Nephron (organoid): ENCODE results near the gene ZFP69B.

Experiments used
- H3K27ac Mint-ChIP-seq, 3 experiments: 2 replicates each; pipeline ENCODE4 v1.8.0; 2020; ENCODE audit warnings: mixed read lengths in 3 of 3, mild to moderate bottlenecking in 2 of 3, moderate library complexity in 1 of 3
- H3K27me3 Mint-ChIP-seq: 2 replicates; pipeline ENCODE4 v1.8.0; 2021; ENCODE audit warnings: low read depth, mild to moderate bottlenecking, moderate library complexity, mixed read lengths
- H3K36me3 Mint-ChIP-seq: 2 replicates; pipeline ENCODE4 v1.8.0; 2020; ENCODE audit warnings: low read depth, mixed read lengths
- H3K4me1 Mint-ChIP-seq: 2 replicates; pipeline ENCODE4 v1.8.0; 2020; ENCODE audit warnings: mixed read lengths
- H3K4me3 Mint-ChIP-seq, 3 experiments: 2 replicates each; pipeline ENCODE4 v1.8.0; 2020; ENCODE audit warnings: mild to moderate bottlenecking in 3 of 3, mixed read lengths in 3 of 3, moderate library complexity in 2 of 3
- H3K9me3 Mint-ChIP-seq: 2 replicates; pipeline ENCODE4 v1.8.0; 2020; ENCODE audit warnings: mixed read lengths
- CTCF ChIP-seq, 3 experiments: fragments of 200-600 bp; sonication (generic); IDR thresholded peaks; one replicate each; pipeline ENCODE4 v1.5.0; 2021; ENCODE audit warnings: antibody characterized with exemption in 3 of 3; ENCODE audit not compliant: unreplicated experiment in 3 of 3

The ZFP69B gene

GRCh38 chr1:40409467-40409866 lies 40.8 kb upstream of the ZFP69B start:
- H3K27ac Mint-ChIP-seq = no peak overlapping the region
- no peak for TF ChIP-seq CTCF (IDR thresholded peaks at IDR 0.05; ENCODE audit: unreplicated experiment in 3 of 3)
- H3K36me3 Mint-ChIP-seq = peaks cover 14% of the 10 kb centered on the region
- no peaks in the 10 kb centered on the region for H3K27me3 Mint-ChIP-seq
- no peaks in the 10 kb centered on the region for H3K9me3 Mint-ChIP-seq
- H3K4me1 Mint-ChIP-seq = no peaks in the 10 kb centered on the region
- no peak overlapping the region for H3K4me3 Mint-ChIP-seq

- no peaks in the 10 kb centered on the region for H3K27me3 Mint-ChIP-seq
- TF ChIP-seq CTCF (IDR thresholded peaks at IDR 0.05; ENCODE audit: unreplicated experiment in 3 of 3) = no peak
- H3K4me1 Mint-ChIP-seq = no peaks in the 10 kb centered on the region
- H3K4me3 Mint-ChIP-seq = no peak overlapping the region
- H3K27ac Mint-ChIP-seq = no peak overlapping the region
- peaks cover 29% of the 10 kb centered on the region for H3K36me3 Mint-ChIP-seq
- no peaks in the 10 kb centered on the region for H3K9me3 Mint-ChIP-seq
These were observed 39.0 kb upstream of the ZFP69B start for GRCh38 chr1:40411294-40411693.

GRCh38 chr1:40411843-40412242 lies 38.4 kb upstream of the ZFP69B start:
- no peaks in the 10 kb centered on the region for H3K4me1 Mint-ChIP-seq
- H3K4me3 Mint-ChIP-seq = no peak overlapping the region
- no peak for TF ChIP-seq CTCF (IDR thresholded peaks at IDR 0.05; ENCODE audit: unreplicated experiment in 3 of 3)
- H3K27me3 Mint-ChIP-seq = no peaks in the 10 kb centered on the region
- H3K36me3 Mint-ChIP-seq = peaks cover 32% of the 10 kb centered on the region
- H3K9me3 Mint-ChIP-seq = no peaks in the 10 kb centered on the region
- no peak overlapping the region for H3K27ac Mint-ChIP-seq

DNA sequence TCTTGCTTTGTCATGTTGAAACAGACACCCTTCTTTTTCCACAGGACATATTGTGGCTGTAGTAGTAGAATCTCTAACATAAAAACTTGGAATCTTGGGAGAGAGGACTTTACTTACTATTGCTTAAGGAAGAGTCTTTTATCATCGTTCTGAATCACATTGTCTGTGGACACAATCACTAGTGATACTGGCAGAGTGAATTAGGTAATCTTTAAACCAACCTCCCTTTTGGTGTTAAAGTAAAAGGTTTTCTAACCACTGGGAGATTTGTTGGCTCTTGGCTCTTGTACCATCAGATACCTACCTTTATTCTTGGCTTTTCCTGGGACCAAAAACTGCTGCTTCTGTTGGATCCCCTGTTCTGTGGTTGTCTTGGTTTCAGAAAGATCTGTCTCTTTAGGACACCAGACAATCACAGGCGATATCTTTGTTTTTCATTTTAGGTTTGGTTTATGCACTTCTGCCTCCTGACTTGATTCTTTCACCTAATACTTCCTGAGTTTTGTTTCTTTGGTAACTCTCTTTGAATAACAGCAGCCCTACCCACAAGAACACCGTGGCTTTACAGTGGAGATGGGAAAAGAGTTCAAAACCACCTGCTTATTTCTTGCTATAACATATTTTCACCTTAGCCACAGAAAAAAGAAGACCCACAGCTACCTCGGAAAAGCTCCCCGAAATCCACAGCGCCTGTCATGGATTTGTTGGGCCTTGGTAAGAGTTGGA lies 36.6 kb upstream of the ZFP69B start:
- Mint-ChIP-seq H3K4me3 (no peak overlapping the region), H3K27ac (no peak overlapping the region)

DNA sequence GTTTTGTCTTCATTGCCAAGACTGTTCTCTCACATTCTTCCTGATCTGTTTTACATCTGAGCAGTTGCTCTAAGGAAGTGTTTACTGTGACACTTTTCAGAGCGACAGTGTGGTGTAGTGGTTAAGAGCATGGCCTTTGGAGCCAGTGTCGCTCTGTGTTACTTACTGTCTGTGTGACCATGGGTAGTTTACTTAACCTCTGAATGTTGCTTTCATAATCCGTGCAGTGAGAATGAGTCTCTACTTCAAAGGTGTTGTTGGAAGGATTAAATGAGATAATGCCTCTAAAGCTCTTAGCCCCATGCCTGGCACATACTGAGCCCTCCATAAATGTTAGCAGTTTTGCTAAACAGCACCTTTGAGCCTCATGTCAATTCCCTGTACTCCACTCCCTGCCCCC lies 35.9 kb upstream of the ZFP69B start:
- no peak for TF ChIP-seq CTCF (IDR thresholded peaks at IDR 0.05; ENCODE audit: unreplicated experiment in 3 of 3)
- Mint-ChIP-seq H3K27me3 (no peaks in the 10 kb centered on the region), H3K9me3 (no peaks in the 10 kb centered on the region), H3K36me3 (peaks cover 51% of the 10 kb centered on the region), H3K4me1 (no peaks in the 10 kb centered on the region), H3K27ac (no peak overlapping the region), H3K4me3 (no peak overlapping the region)

More for the DNA sequence above, 36.6 kb upstream of the ZFP69B start:
- no peak for TF ChIP-seq CTCF (IDR thresholded peaks at IDR 0.05; ENCODE audit: unreplicated experiment in 3 of 3)
- Mint-ChIP-seq H3K27me3 (no peaks in the 10 kb centered on the region), H3K36me3 (peaks cover 50% of the 10 kb centered on the region), H3K4me1 (no peaks in the 10 kb centered on the region), H3K9me3 (no peaks in the 10 kb centered on the region)

DNA sequence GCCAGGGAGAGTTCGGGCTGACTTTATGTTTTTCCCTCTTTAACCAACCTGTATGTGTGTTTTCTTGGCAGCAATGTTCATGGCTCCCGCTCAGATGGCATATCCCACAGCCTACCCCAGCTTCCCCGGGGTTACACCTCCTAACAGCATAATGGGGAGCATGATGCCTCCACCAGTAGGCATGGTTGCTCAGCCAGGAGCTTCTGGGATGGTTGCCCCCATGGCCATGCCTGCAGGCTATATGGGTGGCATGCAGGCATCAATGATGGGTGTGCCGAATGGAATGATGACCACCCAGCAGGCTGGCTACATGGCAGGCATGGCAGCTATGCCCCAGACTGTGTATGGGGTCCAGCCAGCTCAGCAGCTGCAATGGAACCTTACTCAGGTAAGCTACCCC lies 33.6 kb upstream of the ZFP69B start:
- Mint-ChIP-seq H3K4me3 (no peak overlapping the region), H3K9me3 (no peaks in the 10 kb centered on the region), H3K4me1 (no peaks in the 10 kb centered on the region), H3K27ac (no peak overlapping the region), H3K36me3 (peaks cover 49% of the 10 kb centered on the region), H3K27me3 (no peaks in the 10 kb centered on the region)
- no peak for TF ChIP-seq CTCF (IDR thresholded peaks at IDR 0.05; ENCODE audit: unreplicated experiment in 3 of 3)
